ENCODE measurements around the gene UACA.

The UACA gene

DNA sequence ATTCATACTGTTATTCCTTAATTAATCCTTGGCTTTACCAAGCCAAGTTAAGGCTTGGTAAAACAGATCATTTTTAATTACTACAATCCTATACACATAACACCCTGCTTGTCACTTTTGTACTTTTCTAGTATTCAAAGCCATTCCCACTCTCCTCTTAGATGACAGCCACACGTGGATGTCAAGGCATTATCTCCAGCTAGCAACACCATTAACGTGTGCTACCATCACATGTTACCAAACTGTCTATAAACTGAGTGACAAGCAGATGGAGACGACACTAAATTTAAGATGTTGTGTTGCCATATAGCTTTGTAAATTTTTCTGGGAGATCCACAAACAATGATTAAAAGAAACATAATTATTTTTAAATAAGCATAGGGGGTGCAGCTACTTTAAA is 103.7 kb downstream of the UACA start:
- DNase-seq (ENCODE audit: low spot score): no peak

DNA sequence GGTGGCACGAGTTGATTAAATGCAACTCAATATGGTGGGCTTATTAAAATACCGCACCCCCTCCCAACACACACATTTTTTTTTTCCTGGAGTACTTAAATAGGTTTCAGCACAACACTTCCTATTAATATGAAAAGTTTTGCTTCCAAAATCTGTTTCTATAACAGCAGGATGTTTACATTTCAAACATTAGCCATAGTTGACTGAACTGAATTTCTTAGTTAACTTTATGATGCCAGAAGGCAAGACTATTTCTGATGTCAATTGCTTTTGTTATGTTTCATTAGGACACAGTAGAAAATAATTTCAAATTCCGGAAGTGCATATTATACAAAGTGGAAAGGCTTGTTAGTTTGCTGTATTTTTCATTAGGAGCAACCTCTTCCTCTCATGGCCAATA is 104.7 kb downstream of the UACA start:
- DNase-seq (ENCODE audit: low spot score): no peak

DNA sequence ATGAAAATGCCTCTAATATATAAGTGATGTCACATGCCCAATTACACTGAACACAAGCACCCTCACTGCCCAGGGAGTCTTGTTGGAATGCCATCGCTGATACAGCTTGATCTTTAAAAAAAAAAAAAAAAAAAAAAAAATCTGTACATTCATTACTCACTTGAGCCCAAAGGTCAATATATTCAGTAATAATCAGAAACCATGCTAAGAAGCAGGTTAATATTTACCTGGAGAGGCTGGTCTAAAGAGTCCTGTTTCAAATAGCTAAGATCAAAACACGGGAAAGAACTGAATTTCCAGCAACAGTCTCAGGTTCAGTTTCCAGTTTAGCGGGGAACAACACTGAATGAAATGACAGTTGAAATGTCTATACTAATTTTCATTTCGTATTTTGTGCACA is 109.9 kb downstream of the UACA start:
- no peak for DNase-seq (ENCODE audit: low spot score)

DNA sequence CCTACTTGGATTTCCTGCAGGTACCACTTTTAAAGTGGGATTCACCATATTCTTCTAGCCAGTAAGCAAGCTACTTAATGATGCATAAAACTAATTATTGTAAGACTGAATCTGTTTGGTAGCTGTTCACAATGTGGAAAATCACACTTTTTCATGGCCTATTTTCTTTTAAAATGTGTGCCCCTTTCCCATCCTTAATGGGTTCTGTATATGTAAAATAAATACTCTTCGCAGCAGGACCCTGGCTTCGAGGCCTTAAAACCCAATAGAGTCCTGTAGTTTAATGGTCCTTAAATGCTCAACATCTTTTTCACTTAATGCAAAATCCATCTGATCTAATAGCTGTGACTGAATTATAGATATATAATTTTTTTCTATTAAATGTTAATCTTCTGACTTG is 111.0 kb downstream of the UACA start:
- no peak for DNase-seq (ENCODE audit: low spot score)

DNA sequence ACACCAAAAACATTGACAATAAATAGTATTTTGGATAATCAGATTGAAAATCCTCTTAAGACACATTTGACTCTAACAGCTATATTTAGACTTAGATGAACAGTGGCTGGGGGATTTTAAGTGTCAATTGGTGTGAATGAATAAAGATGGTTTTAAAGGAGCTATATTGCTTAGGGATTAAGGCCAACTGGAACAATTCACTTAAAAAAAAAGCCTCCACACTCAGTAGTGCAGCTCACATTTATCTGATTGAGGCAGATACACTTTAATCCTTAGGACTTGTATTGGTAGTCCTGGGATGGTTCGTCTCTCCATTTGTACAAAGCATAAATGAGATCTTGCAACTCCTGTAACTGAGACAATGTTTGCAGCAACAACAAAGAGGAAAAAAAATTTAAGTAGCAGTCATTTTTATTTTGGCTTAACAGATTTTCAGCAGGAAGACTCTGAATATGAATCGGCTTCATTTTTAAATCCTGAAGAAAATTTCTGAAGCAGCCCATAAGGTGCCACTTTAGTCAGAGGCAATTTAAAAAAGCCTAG is 112.0 kb downstream of the UACA start:
- DNase-seq (ENCODE audit: low spot score): no peak

DNA sequence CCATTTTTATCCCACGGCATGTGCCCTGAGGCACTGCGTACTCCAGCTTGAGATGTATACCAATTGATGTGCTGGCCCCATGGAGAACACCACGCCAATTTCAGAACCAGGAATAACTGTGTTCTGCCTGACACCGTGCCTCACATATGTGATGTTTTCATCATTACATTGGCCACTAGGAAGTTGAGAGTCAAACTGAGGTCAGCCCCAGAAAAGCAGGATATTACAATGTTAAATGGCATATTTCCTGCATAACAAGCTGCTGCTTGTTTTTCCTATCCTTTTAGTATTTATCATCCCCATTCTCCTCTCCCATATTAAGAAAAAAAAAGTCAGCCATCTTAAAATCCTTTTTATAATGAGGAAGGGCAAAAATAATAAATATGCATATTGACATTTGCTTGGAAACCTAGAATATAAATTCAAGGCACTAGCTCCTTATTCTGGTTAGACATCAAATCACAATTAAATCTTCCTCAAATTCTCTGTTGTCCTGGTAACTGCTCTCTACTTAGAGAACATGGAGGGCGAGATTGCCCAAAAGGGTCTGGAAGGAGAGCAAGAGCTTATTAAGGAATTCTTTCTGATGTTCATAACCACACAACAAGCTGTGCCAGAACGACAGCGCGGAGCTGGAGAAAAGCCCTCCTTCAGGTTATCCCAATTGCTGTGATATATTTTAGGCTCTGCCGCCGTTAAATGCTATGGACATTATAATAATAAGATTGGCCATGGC is 112.6 kb downstream of the UACA start:
- DNase-seq (ENCODE audit: low spot score): no peak

DNA sequence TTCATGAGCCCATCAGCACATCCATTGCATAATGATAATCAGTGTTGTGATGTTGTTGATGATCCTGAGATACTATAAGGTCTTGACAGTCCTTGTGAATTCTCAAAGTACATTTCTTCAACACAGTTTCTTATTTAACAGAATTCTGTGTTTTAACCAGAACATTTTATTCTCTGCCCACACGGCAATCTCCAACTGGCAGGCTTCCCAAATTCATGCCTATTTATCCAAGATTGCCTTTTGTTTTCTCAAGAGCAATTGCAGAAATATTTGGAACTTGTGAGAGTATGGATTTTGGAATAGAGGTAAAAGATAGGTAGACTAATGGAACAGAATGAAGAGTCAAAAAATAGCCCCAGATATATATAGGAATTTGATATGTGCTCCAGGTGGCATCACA is 116.0 kb downstream of the UACA start:
- no peak for DNase-seq (ENCODE audit: low spot score)

DNA sequence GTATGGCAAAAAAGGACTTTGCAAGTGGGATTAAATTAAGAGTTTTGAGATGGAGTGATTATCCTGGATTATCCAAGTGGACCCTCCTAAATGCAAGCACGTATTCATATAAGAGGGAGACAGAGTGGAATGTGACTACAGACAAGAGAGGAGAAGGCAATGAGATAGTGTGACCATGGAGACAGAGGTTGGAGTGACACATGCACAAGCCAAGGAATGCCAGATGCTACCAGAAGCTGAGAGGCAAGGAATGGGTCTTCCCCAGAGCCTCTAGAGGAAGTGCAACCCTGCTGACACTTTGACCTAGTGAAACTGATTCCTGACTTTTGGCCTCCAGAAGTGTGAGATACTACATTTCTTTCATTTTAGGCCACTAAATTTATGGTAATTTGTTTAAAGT is 117.2 kb downstream of the UACA start:
- no peak for DNase-seq (ENCODE audit: low spot score)

DNA sequence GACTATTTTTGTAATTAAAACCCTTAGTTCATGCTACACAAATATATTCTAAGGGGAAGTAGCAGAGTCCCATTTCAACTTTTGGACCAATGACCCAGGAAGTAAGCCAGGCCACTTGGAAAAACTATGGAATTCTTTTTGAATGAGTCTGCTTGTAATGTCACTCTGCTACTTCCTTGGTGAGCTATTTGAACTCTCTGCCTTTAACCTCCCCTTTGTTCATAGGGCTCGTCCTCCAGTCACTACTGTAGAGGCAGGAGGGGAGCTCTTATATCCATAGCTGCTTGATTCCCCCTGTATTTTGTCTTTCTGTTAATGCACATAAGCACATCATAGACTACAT is 119.6 kb downstream of the UACA start:
- peak; percentile 44 for DNase-seq (ENCODE audit: low spot score)

DNA sequence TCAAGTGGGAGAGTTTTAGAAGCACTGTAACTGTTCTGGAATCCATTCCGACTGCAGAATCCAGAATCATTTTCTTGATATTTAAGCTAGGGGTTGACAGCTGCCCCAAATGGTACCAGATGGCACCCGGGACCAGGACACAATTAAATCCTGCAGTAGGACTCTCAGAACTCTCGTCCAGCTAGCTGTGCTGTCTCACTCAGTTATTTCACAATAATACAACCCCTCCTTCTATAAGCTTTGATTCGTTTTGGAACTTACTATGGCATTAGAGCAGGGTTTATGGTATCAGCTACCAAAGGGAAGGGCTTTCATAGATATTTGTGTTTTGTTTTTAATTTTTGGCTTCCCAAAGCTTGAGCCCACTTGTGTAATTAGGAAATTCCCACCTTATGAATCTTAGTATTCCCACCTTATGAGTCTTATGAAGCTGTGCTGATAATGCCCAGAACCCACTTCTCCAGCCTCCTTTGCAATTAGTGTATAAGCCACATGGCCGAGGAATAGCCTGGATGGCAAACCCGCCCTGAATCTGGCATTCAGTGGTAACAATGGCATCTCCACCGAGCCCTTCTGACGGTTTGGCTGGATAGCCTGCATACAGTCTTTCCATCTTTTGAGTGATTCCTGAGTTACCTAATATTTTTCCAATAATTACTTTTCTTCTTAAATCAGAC is 120.1 kb downstream of the UACA start:
- no peak for DNase-seq (ENCODE audit: low spot score)

DNA sequence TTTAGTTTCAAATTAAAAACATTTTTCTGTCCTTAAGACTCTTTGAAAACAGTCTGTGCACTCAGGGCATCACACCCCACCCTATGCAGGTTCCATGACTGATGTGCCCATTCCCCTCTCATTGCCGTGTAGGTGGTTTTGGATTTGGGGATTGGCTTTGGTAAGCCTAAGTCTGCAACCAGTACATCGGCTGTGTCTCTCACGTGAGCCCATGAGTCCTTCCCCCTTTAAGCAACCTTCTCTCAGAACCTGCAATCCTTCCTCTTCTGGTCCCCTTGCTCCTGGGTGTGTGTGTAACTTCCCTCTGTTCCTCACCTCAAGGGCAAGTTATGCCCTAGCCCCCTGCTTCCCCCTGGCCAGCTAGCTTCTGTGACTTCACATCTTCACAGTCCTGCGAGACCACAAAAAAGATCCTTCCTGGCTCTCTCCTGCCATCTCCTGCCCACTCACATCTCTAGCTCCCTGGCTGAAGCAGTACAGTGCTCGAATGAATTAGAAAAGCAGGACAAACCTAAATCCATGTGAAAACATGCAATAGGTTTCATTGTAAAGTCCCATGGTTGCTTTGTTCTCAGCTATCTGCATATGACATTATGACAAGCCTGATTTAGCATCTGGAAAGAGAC is 126.7 kb downstream of the UACA start:
- DNase-seq (ENCODE audit: low spot score): peak; percentile 45

DNA sequence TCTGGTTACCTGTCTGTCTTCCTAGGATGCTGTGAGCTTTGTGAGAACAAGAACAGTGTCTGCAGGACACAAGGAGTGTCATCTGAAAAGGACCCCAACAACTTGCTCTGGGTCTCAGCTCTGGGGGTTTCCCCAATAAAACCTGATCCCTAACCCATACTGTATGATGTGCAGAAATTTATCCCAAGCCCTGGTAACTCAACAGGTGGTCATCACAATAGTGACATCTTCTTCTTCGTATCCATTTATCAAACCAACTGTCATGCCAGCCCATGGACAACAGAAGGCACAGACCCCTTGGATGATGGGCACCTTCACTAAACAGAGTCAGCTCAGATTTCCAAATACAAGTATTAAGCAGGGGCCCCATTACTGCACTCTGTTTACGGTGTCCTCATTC is 127.5 kb downstream of the UACA start:
- DNase-seq (ENCODE audit: low spot score): no peak

DNA sequence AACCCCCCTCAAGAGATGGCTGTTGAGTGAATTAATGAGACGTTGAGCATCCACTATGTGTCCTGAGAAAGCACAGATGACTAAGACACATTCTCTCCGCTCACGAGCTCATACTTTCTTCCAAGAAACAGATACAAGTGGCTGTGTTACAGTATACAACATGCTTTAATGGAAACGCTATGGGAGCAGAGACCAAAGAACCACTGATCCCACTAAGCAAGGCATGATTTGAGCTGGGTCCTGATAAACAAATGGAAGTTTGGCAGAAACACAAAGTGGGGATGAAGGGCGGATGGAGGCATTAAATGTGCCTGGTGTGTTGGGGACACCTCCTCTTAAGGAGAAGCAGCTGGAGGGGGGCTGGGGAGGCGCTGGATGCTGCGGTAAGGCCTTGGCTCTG is 129.4 kb downstream of the UACA start:
- DNase-seq (ENCODE audit: low spot score): no peak

DNA sequence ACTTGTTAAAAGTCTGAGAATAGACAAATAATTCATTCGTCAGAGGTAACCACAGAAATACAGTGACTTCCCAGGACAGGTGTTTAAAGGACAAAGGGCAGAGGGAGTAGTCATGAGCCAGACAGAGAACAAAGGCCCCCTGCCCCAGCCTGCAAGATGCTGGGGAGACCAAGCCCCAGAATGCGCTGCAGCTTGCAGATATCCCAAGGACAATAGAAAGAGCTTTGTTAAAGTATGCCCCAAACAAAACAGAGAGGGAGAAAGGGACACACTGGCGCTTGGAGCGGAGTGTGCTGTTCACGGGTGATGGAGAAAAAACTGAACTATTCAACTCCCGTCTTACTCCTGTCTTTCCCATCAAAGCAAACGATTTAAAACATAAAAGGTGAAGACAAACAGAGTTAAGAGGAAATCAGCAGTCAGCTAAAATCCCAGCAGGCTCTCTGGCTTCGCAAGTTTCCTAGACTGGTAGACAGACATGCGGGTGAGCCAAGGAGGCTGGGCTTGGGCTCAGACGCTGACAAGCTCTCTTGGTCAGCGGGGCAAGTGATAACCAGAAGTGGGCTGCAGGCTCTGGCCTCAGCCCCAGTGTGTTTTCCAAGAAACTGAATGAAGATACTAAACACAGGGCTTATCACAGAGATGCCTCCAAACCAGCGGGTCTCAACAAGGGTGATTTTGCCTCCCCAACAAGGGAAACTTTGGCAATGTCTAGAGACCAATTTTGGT is 130.1 kb downstream of the UACA start:
- no peak for DNase-seq (ENCODE audit: low spot score)

DNA sequence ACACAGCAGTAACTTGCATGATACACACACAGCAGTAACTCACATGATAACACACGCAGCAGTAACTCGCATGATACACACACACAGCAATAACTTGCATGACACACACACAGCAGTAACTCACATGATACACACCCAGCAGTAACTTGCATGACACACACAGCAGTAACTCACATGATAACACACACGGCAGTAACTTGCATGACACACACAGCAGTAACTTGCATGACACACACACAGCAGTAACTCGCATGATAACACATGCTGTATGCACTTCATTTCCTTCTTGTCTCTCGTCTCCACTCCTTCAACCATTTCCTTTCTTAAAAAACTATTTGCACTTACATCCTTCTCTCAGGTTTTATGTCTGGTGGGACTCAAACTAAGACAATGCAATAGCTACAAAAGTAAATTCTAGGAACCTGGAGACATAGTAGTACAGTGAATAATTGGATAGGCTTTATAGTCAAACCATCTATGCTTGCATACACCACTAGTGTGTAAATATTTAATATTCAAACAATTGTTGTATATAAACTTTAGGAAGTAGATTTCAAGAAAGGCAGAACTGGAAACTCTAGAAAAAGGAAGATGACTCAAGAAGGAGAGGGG is 130.8 kb downstream of the UACA start:
- no peak for DNase-seq (ENCODE audit: low spot score)

DNA sequence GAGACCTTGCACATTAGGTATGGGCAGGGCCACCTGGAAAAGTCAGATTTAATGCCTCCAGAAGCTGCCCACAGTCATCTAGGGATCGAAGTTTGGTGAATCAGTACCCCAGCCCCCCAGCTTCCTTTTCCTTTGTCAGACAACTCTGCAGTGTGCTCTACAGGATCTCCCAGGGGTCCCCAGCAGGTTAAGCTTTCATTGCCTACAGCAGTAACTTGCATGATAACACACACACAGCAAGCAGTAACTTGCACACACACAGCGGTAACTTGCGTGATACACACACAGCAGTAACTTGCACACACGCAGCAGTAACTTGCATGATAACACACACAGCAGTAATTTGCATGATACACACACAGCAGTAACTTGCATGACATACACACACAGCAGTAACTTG is 131.3 kb downstream of the UACA start:
- no peak for DNase-seq (ENCODE audit: low spot score)

DNA sequence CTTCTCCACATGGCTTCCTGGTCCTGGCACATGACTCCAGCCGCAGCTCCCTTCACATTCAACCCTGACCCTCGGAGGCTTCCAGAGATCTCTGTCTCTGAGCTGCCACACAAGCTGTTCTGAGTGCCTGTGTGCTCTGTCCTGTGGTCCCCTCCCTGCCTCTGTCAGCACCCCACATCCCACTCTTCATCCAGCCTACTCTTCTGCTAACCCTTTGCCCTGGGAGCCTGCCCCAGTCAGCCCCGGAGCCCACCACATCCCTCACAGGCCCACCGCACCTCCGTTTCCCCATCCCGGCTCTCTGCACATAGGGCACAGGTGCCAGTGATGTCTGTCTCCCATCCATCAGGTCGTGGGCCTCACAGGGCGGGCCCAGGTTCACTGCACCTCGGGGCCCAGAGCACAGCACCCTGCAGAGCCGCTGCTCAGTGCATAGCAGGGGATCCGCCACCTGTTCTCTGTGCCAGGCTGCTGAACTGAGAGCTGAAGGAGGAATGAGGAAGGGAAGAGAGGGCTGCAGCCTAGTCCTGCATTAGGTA is 133.6 kb downstream of the UACA start:
- DNase-seq (ENCODE audit: low spot score): no peak

DNA sequence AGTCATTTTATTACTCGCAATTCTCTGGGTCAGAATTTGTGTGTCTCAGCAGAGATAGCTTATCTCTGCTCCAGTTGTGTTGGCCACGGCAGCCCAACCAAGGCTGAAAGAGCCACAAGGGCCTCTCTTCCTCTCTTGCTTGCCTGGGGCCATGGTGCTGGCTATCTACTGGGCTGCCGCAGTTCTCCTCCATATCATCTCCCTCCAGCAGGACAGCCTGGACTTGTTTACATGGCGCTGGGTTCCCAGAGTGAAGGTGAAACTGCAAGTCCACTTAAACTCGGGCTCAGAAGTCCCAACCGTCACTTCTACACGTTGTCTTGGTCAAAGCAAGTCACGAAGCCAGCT is 134.8 kb downstream of the UACA start:
- DNase-seq (ENCODE audit: low spot score): no peak

DNA sequence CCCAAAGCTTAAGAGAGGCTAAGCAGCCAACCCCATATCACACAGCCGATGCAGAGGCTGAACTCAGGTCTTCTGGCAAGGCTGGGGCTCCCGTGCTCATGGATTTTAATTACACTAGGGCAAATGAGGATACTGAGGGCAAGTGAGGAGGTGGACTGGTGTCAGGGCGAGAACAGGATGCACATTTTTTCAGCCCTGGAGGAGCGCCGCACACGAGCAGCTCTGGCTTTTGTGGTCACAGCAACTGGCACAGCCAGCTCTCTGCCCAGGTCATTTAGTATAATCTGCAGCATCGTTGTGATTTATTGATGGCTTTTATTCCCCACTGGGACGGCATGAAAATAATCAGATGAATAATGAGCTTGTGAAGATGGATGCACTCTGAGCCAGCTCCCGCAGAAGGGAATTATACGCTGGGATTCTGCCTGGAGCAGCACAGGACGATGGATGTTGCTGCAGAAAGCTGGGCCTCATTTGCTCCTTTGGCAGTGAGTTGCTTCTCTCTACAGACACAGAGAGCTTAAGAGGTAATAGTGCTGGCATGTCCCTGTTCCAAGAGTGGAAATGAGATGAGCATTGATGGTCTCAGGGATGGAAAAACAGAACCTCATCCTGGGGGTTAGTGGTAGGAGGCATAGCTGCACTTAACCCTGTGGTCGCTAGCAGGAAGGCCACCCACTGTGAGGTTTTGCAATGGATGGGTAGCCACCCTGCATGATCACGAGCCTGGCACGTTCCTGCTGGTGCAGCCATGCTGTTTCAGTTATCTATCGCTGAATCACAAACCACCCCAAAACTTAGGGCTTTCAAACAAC is 135.4 kb downstream of the UACA start:
- peak; percentile 47 for DNase-seq (ENCODE audit: low spot score)

DNA sequence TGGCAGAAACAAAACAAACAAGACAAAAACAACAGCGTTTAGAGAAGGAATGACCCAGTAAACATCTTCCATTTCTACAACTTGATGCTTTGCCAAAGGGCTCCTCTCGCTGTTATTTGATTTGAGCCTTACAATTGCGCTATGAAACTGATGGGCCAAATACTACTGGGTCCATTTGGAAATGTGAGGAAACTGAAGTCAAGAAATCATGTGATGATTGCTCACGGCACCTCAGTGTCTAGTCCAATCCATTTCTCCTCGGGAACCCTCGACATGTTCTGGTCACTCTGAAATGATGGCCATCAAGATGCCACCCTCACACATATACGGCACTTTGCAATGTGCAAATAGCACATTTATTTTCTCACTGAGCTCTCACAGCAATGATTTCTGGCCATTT is 136.0 kb downstream of the UACA start:
- DNase-seq (ENCODE audit: low spot score): no peak

DNA sequence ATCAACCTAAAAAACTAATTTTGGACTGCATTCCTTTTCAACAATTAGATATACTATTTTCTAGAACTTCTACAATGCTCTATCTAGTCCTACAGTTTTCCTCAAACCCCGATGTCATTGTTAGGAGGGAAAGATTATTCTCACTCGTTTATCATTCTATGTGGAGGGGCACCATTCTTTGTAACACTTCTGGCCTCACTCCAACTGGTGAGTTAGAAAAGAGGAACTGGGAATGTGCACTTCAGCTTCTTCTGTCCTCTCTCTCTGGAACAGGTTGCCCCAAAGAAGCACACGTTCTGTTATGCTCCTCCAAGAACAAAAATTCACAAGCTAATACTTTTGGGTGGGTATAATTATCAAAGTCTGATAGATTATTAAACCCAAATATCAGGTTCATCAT is 137.9 kb downstream of the UACA start:
- DNase-seq (ENCODE audit: low spot score): no peak
